Measurements from ENCODE around the gene PPIF.

Gene PPIF

DNA sequence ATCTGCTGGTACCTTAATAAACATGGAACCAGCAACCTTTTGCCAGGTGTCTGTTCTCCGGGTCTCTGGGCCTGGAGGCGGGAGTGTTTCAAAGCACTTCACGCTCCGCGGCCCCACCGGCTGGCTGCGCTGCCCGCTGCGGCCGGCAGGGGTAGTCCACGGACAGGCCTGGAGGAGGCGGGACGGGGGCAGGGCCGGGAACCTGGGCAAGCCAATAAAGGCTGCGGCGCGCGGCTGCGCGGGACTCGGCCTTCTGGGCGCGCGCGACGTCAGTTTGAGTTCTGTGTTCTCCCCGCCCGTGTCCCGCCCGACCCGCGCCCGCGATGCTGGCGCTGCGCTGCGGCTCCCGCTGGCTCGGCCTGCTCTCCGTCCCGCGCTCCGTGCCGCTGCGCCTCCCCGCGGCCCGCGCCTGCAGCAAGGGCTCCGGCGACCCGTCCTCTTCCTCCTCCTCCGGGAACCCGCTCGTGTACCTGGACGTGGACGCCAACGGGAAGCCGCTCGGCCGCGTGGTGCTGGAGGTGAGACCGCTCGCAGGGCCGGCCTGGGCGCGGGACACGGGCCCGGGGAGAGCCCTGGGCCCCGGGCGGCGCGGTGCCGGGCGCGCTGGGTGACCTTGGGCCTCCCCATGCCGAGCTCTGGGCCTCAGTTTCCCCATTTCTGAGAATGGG, at the start of gene PPIF:
PPIF (plus strand) TSS at position 244 of the 668 bp plus-strand sequence; CDS start at position 324, 80 bp downstream.
- peak; percentile 74 to 78 for DNase-seq (ENCODE audit: low read depth in 2 of 2)

DNA sequence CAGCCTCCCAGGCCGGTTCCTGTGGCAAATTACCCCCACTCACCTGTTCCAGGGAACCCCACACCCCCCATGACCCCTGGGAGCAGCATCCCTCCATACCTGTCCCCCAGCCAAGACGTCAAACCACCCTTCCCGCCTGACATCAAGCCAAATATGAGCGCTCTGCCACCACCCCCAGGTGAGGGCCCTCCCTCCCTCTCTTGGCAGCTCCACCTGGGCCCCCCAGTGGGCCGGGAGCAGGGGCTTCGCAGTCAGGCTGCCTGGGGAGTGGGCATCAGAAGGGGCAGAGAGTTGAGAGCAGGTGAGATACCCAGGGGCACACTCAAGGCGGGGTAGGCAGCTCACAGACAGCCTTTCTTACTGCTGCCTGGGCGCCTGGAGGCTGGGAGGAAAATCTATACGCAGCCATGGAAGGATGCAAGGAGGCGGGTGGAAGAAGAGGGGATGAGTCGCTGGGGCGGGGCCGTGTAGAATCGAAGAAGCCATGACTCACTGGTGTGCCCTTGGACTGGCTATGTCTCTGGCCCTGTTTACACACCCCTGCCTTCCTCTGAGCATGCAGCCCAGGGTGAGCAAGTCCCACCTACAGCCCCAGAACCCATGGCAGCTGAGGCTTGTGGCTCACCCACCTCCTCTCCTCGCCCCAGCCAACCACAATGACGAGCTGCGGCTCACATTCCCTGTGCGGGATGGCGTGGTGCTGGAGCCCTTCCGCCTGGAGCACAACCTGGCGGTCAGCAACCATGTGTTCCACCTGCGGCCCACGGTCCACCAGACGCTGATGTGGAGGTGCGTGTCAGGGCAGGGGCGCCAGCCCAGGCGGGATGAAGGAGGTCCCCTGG, 48.6 kb upstream of the PPIF start:
- peak; percentile 71 to 72 for DNase-seq (ENCODE audit: low read depth in 2 of 2)

DNA sequence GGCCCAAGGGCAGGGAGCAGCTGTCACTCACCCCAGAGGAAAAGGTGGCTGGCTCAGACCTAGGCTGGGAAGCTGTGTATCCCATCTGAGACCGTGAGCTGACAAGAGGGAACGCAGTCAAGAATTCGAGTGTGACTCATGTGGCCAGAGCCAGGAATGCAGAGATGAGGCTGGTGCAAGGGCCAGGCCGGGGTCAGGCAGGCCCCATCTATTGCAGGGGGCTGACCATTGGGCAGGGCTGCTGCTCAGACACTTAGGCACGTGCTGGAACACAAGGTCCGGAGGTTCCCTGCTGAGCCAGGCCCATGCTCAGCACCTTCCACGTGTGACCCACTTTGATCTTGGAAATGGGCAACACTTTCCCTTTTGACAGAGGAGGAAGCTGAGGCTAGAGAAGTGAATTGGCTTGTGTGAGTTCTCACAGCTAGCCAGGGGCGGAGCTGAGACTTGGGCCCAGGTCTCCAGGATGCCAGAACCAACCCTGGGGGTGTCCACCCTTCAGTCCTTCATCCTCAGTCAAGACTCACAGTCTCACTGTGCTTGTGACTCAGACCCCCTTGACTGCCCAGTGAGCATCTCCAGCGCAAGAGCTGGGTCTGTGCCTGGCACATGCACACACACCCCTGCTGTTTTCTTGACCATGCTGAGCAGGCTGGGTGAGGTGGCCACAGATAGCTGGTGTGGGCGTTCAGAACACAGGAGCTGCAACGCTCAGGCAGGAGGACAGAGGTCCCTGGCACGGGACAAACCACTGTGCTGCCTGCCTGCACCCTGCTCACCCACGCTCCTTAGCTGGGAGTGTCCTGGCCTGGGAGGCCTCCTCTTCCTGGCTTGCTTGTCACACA, 47.6 kb upstream of the PPIF start:
- no peak for DNase-seq (ENCODE audit: low read depth in 2 of 2)

DNA sequence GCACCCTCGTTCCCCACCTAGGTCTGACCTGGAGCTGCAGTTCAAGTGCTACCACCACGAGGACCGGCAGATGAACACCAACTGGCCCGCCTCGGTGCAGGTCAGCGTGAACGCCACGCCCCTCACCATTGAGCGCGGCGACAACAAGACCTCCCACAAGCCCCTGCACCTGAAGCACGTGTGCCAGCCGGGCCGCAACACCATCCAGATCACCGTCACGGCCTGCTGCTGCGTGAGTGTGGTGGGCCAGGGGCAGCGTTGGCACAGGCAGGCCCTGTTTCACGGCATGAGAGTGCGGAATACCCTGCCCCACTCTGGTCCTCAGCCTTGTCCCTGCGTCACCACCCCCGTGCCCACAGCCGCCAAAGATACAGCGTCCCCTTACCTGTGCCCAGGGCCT, 46.6 kb upstream of the PPIF start:
- DNase-seq (ENCODE audit: low read depth in 2 of 2), result no peak

DNA sequence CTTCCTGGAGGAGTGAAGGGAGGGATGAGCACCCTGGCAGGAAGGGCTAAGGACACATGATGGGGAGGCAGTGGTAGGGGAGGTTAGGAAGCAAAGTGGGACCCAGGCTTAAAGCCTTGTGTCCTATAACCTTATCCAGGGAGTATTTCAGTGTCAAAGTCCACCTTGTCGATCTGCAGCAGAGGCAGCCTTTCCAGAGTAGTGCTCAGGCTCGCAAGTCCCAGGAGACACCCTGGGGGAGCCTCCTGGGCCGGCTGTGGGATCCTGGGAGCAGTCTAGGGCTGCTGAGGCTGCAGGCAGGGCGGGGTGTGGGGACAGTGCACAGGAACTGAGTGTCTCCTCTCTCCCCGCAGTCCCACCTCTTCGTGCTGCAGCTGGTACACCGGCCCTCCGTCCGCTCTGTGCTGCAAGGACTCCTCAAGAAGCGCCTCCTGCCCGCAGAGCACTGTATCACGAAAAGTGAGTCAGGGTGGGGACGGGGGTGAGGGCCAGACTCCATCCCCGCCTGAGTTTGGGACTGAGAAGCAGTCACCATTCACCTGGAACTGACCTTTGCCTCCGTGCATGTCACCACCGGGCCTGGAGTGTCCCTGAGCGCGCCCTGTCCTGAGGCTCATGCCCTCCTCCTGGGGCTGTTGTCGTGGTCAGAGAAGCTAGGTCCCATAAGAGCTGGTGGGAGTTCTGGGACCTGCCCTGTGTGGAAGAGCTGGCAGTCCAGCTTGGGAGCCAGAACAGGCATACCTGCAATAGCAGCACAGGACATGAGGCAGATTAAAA, 45.3 kb upstream of the PPIF start:
- no peak for DNase-seq (ENCODE audit: low read depth in 2 of 2)

DNA sequence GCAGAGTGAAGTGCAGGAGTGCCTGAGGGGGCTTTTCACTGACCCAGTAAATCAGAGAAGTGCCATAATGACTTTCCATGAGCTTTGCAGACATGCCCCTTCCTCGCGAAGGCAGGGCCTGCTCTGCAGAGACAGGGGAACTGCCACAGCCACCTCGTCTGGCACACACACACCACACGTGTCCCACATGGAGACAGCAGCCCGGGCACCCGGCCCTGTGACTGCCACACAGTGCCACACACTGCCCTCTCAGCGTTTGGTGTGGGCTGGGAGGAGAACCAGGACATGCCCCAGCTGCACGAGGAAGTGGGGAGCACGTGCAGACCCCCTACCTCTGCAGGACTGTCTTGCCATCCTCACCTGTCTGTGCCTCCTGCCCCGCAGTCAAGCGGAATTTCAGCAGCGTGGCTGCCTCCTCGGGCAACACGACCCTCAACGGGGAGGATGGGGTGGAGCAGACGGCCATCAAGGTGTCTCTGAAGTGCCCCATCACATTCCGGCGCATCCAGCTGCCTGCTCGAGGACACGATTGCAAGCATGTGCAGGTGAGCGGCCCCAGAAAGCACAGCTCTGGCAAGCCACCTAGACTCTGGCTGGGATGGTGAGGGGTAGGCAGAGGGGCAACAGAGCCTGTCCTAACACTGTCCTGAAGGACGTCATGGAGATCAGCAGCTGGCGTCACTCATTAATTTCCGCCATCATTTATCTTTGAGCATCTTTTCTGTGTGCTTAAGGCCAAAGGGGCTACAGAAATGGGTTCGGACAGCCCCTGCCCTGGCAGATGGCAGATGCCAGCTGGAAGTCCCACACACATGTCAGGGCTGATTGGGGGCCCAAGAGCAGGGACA, 43.4 kb upstream of the PPIF start:
- DNase-seq (ENCODE audit: low read depth in 2 of 2), result no peak

DNA sequence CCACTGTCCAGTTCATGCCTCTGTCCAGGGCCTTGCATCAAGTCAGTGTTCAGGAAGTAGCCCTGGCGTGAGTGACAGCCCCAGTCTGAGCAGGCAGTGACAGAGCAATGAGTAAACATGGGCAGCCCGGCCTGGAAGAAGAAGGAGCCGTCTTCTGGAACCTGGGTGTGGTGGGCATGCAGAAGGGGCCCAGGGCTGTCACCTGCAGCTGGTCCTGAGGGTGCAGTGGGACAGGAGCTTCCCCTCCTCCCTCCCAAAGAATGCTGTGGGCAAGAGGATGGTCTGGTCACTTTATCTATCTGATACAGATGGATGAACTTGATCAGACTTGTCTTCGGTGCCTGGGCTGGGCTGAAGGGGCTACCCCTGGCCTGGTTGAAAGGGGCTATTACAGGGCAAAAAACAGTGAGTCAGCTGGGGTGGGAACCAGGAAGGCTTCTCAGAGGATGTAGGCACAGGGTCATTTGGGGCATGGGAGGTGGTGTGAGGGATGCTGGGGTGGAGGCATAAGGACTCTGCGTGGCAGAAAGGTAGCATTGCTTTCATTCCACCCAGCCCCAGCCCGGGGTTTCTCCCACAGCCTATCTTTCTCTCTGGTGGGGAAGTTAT, 42.7 kb upstream of the PPIF start:
- DNase-seq (ENCODE audit: low read depth in 2 of 2), result no peak

DNA sequence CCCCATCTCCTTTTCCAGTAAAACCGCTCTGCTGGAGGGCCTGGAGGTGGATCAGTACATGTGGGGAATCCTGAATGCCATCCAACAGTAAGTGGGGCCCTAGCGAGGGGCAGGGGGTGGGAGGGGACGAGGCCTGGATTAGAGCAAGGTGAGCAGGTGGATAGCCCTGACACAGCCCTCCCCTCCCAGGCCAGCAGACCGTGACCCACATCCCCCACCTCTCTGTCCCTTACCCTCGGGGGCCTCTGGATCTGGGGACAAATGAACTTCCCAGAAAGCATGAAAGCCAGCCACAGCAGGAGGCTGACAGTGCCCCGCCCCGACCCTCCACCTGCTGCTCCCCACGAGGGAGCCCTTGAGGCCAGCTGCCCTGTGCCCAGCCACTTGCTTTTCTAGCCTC, 41.8 kb upstream of the PPIF start:
- DNase-seq (ENCODE audit: low read depth in 2 of 2), result no peak

DNA sequence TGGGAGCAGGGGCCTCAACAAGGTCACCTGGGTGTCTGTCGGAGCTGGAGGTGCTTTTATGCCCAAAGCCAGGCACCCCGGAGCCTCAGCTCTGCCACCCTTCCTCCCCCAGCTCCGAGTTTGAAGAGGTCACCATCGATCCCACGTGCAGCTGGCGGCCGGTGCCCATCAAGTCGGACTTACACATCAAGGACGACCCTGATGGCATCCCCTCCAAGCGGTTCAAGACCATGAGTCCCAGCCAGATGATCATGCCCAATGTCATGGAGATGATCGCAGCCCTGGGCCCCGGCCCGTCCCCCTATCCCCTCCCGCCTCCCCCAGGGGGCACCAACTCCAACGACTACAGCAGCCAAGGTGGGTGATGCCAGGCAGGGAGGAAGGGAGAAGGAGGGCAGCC, 41.3 kb upstream of the PPIF start:
- no peak for DNase-seq (ENCODE audit: low read depth in 2 of 2)

DNA sequence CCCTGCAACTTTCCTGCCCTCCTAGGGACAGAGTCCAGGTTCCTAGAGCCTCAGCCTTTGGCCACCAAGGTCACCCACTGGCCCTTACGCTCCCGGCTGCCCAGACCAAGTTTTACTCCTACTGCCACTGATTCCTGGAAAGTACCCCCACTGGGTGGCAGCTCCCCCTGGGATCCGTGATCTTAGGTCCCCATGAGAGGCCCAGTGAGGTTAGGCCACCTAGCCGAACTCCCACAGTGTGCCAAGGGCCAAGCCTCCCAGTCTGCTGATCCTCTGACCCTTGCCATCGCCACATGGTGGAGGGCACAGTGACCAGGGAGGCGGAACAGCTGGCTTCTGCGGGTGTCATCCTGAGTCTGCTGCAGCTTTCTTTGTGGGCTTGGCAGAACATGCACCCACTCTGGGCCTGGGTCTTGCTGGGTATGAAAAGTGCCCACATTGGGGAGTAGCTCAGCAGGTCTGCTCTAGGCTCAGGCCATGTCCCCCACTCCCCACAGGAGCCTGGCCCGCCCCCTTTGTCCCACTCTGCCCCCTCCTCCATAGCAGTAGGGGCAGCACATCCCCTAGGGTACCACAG, 40.5 kb upstream of the PPIF start:
- no peak for DNase-seq (ENCODE audit: low read depth in 2 of 2)

DNA sequence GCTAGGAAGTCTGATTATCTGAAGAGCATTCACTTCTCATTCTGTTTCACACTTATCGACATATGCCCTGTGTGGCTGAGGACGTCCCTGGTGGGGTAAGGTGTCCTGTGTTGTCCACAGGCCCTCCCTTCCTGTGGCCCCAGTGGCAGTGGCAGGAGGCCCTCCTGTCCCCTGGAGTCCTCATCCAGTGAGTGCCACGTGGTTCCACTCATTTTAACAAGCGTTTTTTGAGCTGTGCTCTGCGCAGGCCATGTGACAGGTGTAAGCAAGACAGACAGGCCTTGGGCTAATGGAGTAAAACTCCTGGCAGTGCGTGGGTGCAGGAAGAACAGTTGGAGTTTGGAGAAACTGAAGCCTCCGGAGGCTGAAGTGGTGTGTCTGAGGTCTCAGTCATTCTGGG, 39.3 kb upstream of the PPIF start:
- no peak for DNase-seq (ENCODE audit: low read depth in 2 of 2)

DNA sequence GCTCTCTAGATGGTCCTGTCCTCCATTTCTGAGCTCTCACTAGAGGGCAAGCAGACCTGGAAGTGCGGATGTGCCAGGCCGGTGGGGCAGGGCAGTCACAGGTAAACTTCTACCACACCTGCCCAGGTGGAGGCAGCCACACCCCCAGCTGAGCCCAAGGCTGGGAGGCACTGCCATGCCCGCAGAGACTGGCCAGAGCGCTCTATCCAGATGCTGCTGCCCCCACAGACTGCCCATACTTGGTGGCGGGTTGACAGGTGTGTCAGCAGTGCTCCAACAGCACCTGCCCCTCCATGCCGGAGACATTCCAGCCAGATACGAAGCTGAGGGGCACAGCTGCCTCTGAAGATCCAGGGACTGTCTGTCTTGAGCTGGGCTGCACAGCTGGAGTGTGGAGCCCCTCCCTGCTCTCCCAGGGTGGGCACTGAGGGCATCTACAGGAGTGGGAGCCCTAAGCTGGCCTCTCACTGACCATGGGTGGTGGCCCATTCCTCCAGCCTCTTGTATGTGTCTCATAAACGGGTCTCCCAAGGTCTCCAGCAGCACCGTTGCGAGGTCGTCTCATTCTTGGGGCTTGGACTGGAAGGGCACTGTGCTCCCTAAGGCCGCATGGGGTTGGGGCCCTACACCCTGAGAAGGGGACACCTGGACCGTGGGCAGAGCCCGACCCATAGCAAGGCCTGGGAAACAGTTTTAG, 38.2 kb upstream of the PPIF start:
- no peak for DNase-seq (ENCODE audit: low read depth in 2 of 2)

DNA sequence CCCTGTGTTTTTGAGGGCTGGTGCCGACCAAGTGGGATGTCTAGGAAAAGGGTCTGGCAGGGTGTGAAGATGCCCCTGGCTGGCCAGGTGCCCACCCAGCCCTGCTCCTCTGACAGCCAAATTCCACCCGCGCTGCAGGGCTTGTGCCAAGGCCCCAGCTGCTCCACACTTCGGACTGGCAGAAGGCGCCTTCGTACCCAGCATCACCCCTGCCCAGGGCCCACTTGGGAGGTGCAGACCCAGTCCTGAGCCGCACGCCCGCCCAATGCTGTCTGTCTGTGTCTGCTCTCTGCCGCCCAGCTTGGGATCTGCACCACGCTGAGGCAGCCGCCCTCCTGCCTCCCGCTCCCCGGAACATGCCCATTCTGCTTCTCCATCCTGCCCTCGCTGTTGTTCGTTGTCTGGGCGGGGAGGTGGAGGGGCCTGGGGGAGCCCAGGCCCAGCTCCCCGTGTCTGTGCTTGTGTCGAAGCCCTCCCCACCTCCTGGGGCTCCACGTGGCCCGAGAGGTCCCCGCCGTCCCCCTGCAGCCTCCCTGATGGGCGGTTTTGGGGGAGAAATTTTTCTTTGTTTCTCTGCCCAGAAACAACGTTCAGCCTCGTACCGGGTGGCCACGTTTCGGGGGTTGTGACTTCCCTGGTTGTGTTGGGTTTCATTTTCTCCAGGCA, 36.9 kb upstream of the PPIF start:
- no peak for DNase-seq (ENCODE audit: low read depth in 2 of 2)

DNA sequence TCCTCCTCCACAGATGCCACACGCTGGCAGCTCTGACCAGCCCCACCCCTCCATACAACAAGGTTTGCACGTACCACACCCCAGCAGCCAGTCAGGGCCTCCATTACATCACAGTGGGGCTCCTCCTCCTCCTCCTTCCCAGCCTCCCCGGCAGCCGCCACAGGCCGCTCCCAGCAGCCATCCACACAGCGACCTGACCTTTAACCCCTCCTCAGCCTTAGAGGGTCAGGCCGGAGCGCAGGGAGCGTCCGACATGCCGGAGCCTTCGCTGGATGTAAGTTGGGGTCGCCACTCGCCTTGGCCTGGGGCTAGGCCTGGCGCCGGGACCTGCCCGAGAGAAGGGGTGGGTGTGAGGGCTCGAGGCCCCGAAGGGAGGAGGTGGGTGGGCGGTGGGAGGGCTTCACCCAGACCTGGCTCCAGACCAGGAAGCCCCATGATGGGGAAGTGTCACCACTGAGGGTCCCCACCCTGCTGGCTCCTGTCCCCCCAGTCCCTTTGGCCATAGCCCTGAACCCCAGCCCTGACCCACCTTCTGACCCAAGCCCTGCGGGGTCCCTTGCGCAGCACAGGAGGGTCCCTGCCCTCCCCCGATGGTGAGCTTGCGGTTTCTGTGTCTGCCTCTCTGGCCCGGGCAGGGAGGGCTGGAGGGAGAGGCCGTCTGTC, 36.2 kb upstream of the PPIF start:
- DNase-seq (ENCODE audit: low read depth in 2 of 2), result no peak

DNA sequence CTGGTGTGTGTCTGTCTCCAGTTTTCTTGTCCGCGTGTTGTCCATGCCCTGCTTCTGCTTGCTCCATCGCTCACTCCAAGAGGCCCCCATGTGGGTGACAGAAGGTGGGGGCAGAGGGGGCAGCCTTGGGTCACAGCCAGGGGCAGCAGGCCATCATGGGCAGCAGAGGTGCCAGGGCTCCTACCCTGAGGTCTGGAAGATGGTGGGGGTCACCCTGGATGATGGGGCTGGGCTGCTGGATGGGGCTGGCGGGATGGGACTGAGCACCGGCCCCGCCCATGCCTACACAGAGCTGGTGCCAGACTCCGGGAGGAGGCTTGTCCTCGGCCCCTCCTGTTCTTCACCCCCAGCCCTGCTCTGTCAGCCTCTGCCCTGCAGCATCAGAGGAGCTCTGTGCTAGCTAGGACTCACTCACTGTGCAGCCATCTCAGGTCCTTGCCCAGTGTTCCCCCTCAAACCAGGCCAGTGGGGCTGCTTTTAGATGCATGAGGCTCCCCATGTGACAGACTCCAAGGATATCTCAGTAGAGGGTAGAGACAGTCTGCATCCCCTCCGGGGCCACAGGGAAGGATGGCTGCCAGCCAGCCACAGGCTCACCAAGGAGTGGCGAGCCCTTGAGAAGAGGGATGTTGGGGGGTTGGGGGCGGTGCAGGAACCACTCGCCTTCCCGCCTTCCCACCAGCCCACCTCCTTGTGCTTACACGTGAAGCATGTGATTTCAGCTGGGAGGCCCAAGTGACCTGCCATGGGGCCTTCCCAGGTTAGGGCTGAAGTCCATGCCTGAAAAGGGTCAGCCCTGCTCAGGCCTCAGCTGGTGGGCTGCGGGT, 35.5 kb upstream of the PPIF start:
- no peak for DNase-seq (ENCODE audit: low read depth in 2 of 2)

DNA sequence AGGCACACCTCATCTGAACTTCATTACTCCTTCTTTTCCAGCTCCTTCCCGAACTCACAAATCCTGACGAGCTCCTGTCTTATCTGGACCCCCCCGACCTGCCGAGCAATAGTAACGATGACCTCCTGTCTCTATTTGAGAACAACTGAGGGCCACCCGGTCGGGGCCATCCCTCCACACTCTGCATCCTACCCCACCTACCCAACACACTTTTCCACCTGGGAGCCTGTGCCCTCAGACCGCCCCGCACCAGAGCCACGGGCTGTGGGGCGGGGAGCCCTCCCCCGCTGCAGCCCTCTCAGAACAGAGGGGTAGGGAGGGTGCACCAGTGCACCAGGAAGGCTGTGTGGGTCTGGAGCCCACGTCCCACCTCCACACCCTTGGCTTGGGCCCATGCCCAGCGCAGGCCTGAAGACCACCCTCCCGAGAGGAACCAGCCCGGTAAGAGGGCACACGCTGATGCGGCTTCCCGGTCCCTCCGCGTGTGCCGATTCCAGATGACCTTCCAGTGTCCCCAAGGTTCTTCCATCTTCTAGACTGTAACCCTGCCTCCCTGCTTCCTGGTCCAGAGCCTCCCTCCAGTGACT, 34.6 kb upstream of the PPIF start:
- no peak for DNase-seq (ENCODE audit: low read depth in 2 of 2)

DNA sequence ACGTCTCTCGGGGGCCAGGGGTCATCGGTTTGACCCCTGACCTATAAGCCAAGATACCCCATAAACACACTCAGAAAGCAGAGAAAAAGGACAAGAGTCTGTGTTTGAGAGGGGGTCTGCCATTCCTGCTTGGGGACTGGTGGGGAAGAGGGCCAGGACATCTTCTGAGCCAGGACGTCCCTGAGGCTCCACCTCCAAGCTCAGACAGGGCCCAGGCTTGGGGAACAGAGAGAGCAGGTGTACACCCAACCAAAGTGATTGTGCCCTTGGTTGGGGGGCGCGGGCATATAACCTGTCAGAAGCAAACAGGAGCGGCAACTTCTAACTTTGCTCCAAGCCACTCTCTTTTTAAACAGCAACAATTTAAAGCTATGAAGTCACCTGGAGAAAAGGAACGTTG, 33.9 kb upstream of the PPIF start:
- no peak for DNase-seq (ENCODE audit: low read depth in 2 of 2)

Data from fibroblast of skin of left quadriceps (primary cell).